Epithelial cell of esophagus (primary cell): ENCODE data around the gene CADPS.

Experiments used
- DNase-seq: peaks from one replicate; pipeline ENCODE4 v3.0.0; 2010; ENCODE audit warnings: low read depth
- H3K4me3 ChIP-seq: 2 replicates; pipeline ENCODE4 v1.5.1; 2011; ENCODE audit warnings: mild to moderate bottlenecking, low read length, control low read depth
- CTCF ChIP-seq: IDR thresholded peaks from 2 replicates; pipeline ENCODE4 v1.5.1; 2011; ENCODE audit warnings: low read depth, mild to moderate bottlenecking, low read length, control low read depth, inconsistent platforms; ENCODE audit not compliant: insufficient read depth; ENCODE audit errors: missing control alignments

CADPS gene

GRCh38 chr3:62665627-62666437 is 209.4 kb downstream of the CADPS start:
- peak; percentile 72 for DNase-seq
- TF ChIP-seq CTCF, result peak; percentile 91
- H3K4me3 ChIP-seq, result no peak overlapping the region

- H3K4me3 ChIP-seq, result no peak overlapping the region
- no peak for TF ChIP-seq CTCF
- DNase-seq, result no peak
Observed at GRCh38 chr3:62662677-62663076, 212.5 kb downstream of the CADPS start.

GRCh38 chr3:62659660-62660059 is 215.6 kb downstream of the CADPS start:
- DNase-seq, result no peak
- no peak for TF ChIP-seq CTCF

GRCh38 chr3:62655691-62656063 is 219.5 kb downstream of the CADPS start:
- no peak for TF ChIP-seq CTCF
- H3K4me3 ChIP-seq, result no peak overlapping the region
- no peak for DNase-seq

More at GRCh38 chr3:62659660-62660059, 215.6 kb downstream of the CADPS start:
- H3K4me3 ChIP-seq, result no peak overlapping the region

GRCh38 chr3:62655056-62655690 is 220.0 kb downstream of the CADPS start:
- TF ChIP-seq CTCF, result no peak
- no peak for DNase-seq
- H3K4me3 ChIP-seq, result no peak overlapping the region

GRCh38 chr3:62653796-62654195 is 221.4 kb downstream of the CADPS start:
- TF ChIP-seq CTCF, result no peak
- no peak for DNase-seq
- no peak overlapping the region for H3K4me3 ChIP-seq
